Activated CD4-positive, alpha-beta memory T cell treated with anti-CD3 and anti-CD28 coated beads, Interleukin-2, amount 10 ng/mL, durations not matched to agents 7 days and 5 days (primary cell): ENCODE results near the gene ZNF470. TPM values are rescaled to one million over a fixed set of nuclear protein-coding genes. Genes with fewer than 3 reads are reported as not detected.

ENCODE experiments used
- CTCF ChIA-PET: fragments of 350-600 bp; sonication (Branson Sonifier 250); formaldehyde crosslinking; loops from one replicate; lab custom pipeline; 2021; ENCODE audit warnings: antibody characterized with exemption, inconsistent platforms; lab: Charles Lee
- POLR2A ChIA-PET: fragments of 350-600 bp; sonication (Branson Sonifier 250); formaldehyde crosslinking; loops from one replicate; lab custom pipeline; 2021; ENCODE audit warnings: antibody characterized with exemption; lab: Charles Lee
- DNase-seq: peaks from one replicate; pipeline ENCODE4 v3.0.0-alpha.2; 2020
- H3K27ac Mint-ChIP-seq: one replicate; pipeline ENCODE4 v1.8.0; 2021; ENCODE audit warnings: mild to moderate bottlenecking, mixed read lengths
- H3K27me3 Mint-ChIP-seq: one replicate; pipeline ENCODE4 v1.8.0; 2021; ENCODE audit warnings: mixed read lengths
- H3K36me3 Mint-ChIP-seq: one replicate; pipeline ENCODE4 v1.8.0; 2021; ENCODE audit warnings: low read depth, mixed read lengths
- H3K4me1 Mint-ChIP-seq: one replicate; pipeline ENCODE4 v1.8.0; 2021; ENCODE audit warnings: mixed read lengths
- H3K4me3 Mint-ChIP-seq: one replicate; pipeline ENCODE4 v1.8.0; 2021; ENCODE audit warnings: mild to moderate bottlenecking, mixed read lengths
- H3K9me3 Mint-ChIP-seq: one replicate; pipeline ENCODE4 v1.8.0; 2021; ENCODE audit warnings: mixed read lengths
- total RNA-seq, 2 experiments: library from RNA; stranded (reverse); gene quantifications; one replicate each; pipeline ENCODE4 v1.2.3, GENCODE V29; 2021

Gene ZNF470
- total RNA-seq, 2 experiments from 2014 or later = 2.5 TPM

DNA sequence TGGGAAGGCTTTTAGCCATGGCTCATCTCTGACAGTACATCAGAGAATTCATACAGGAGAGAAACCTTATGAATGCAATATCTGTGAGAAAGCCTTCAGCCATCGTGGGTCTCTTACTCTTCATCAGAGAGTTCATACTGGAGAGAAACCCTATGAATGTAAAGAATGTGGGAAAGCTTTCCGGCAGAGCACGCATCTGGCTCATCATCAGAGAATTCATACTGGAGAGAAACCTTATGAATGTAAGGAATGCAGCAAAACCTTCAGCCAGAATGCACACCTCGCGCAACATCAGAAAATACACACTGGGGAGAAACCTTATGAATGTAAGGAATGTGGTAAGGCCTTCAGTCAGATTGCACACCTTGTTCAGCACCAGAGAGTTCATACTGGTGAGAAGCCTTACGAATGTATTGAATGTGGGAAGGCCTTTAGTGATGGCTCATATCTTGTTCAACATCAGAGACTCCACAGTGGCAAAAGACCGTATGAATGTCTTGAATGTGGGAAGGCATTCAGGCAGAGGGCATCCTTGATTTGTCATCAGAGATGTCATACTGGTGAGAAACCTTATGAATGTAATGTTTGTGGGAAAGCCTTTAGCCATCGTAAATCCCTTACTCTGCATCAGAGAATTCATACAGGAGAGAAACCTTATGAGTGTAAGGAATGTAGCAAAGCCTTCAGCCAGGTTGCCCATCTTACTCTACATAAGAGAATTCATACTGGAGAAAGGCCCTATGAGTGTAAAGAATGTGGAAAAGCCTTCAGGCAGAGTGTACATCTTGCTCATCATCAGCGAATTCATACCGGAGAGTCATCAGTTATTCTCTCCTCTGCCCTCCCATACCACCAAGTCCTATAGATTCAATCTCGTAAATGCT lies 10.7 kb downstream of the ZNF470 start:
- Mint-ChIP-seq H3K27me3 (no peaks in the 10 kb centered on the region), H3K9me3 (peaks cover 71% of the 10 kb centered on the region), H3K4me3 (no peak overlapping the region), H3K36me3 (peaks cover 42% of the 10 kb centered on the region), H3K27ac (no peak overlapping the region), H3K4me1 (no peaks in the 10 kb centered on the region)
- ChIA-PET CTCF (no interaction called here), POLR2A (no interaction called here)
- DNase-seq = no peak

DNA sequence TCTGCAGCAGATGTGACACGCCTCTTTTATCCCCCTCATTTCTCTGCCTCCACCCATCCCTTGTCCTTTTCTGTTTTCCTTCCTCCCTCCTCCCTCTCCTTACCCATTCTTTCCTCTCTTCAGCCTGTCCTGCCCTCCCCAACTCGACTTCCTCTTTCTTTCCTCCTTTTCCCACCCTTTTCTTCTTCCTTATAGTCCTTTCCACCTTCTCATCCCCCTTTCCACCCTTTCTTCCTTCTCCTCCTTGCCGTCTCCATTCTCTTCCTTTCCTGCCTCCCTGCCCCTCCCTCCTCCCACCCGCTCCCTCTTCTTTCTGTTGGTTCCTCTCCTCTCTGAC lies 27.1 kb downstream of the ZNF470 start:
- ChIA-PET POLR2A (interaction anchor here (1.2 kb wide), 1 partner anchor 27 kb away, joined by 3 read pairs; the partner anchor contains the start of gene ZNF470), CTCF (no interaction called here)
- Mint-ChIP-seq H3K27me3 (no peaks in the 10 kb centered on the region), H3K4me3 (peak overlapping the region; percentile 97), H3K4me1 (peaks cover 18% of the 10 kb centered on the region), H3K36me3 (peaks cover 29% of the 10 kb centered on the region), H3K9me3 (peaks cover 56% of the 10 kb centered on the region), H3K27ac (no peak overlapping the region)
- DNase-seq = no peak

DNA sequence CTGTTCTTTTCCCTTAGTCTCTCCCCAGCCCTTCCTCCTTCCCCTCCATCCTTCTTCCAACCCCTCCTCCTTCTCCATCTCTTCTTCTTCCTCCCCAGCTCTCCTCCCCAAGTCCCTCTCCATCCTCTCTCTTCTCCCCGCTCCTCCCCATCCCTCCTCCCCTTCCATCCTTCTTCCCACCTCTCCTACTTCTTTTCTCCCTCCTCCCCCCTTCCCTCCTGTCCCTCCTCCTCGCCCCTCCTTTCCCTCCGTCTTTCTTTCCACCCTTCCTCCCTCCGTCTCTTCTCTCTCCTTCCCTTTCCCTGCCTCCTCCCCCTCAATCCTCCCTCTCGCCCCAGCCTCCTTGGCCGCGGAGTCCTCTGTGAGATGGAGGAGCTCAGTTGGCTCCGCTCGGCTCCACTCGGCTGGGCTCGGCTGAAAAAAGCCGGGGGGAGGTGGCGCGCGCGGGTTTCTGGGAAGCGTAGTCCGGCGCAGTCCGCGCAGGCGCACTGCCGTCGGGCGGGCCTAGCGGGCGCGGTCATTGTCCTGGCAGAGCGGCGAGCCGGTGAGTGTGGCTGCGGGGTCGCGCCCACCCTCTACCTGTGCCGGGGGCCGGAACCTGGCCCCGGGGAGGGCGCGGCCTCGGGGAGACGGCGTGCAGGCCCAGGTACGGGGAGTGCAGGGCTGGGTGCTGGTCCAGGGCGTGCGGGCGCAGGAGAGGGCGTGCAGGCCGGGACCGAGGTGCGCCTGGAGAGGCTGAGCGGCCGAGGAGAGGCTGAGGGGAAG lies 27.7 kb downstream of the ZNF470 start, which contains the start of gene ZNF71:
TSS of gene ZNF71 (plus strand) at position 520 of the 765 bp plus-strand sequence. CDS start 6,257 bp downstream, outside the sequence.
- H3K4me3 Mint-ChIP-seq = peak within 1 kb of the TSS; percentile 97
- H3K36me3 Mint-ChIP-seq = peaks cover 33% of the 10 kb centered on the region
- H3K27ac Mint-ChIP-seq = peak within 1 kb of the TSS; percentile 73
- H3K9me3 Mint-ChIP-seq = peaks cover 56% of the 10 kb centered on the region
- H3K4me1 Mint-ChIP-seq = peaks cover 18% of the 10 kb centered on the region
- no peaks in the 10 kb centered on the region for H3K27me3 Mint-ChIP-seq
- ChIA-PET CTCF (no interaction called here), POLR2A (interaction anchor here (1.2 kb wide), 1 partner anchor 28 kb away, joined by 3 read pairs; the partner anchor contains the start of gene ZNF470)
- DNase-seq = peak; percentile 88

DNA sequence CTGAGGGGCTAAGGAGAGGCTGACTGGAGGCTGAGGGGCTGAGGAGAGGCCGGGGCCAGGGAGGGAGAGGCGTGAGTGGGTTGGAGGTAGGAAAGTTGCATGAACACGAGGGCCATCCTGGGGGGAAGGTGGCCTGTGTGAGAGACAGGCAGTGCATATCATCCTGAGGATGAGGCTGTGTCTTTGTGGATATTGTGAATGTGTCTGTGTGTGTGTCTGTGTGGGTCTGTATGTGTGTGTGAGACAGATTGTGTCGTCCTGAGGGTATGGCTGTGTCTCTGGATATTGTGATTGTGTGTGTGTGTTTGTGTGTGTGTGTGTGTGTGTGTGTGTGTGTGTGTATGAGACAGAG lies 28.3 kb downstream of the ZNF470 start:
- Mint-ChIP-seq H3K27me3 (no peaks in the 10 kb centered on the region), H3K4me3 (peak overlapping the region; percentile 97), H3K27ac (peak overlapping the region; percentile 73), H3K36me3 (peaks cover 35% of the 10 kb centered on the region), H3K9me3 (peaks cover 55% of the 10 kb centered on the region), H3K4me1 (peaks cover 18% of the 10 kb centered on the region)
- CTCF ChIA-PET = no interaction called here
- no peak for DNase-seq
- POLR2A ChIA-PET = interaction anchor here (1.2 kb wide), 1 partner anchor 29 kb away, joined by 3 read pairs; the partner anchor contains the start of gene ZNF470

DNA sequence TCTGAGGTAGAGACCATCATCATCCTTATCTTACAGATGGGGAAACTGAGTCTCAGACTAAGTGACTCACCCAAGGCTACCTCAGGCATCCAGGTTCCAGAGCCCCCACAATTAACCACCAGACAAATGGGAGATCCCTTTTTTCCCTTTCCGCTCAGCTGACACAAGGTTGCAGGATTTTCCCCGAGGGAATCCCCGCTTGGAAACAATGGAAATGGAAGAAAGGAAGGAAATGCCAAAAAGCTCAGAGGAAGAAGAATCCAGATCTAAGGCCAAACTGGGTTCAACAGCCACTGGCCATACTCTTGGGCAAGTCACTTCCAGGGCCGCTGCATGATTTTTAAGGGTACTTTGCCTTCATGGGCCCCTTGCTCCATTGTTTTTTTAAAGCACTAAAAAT lies 29.4 kb downstream of the ZNF470 start:
- H3K4me1 Mint-ChIP-seq = peaks cover 18% of the 10 kb centered on the region
- peaks cover 60% of the 10 kb centered on the region for H3K9me3 Mint-ChIP-seq
- no peak overlapping the region for H3K27ac Mint-ChIP-seq
- H3K4me3 Mint-ChIP-seq = peak overlapping the region; percentile 97
- CTCF ChIA-PET = no interaction called here
- H3K27me3 Mint-ChIP-seq = no peaks in the 10 kb centered on the region
- peaks cover 47% of the 10 kb centered on the region for H3K36me3 Mint-ChIP-seq
- POLR2A ChIA-PET = no interaction called here
- no peak for DNase-seq

DNA sequence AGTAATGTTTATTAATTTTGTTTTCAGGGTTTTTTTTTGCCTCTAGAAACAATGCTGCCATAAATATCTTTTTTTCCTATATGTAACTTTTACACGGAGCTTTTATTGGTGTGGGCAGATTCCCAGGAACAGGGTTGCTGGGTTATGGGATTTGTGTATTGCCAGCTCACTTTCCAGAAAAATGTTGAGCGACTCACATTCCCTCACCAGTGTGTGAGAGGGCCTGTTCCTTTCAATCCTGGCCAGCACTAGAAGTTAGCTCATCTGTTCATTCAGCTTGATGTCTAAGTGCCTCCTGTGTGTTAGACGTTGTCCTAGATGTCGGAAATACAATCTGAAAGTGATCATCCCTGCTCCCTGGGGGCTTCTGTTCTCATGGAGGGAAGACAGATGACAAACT lies 30.4 kb downstream of the ZNF470 start:
- Mint-ChIP-seq H3K36me3 (peaks cover 55% of the 10 kb centered on the region), H3K4me1 (peaks cover 18% of the 10 kb centered on the region)

DNA sequence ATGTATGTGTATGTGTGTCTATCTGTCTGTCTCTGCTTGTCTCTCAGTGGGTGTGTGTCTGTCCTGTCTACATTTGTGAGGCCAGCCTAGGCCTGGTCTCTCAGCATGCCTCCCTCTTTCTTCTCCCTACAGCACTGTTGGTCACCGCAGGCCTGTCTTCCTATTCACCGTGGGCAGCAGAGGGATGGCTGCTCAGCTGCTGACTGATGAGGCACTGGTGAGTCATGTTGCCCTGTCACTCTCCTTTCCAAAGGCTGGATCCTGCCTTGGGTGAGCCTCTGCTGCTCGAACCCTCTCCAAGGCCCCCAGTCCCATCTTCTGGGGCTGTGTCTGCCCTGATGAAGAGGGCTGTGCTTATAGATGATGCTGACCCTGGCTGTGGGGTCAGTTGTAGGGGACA lies 34.1 kb downstream of the ZNF470 start:
- ChIA-PET CTCF (no interaction called here), POLR2A (no interaction called here)
- Mint-ChIP-seq H3K27ac (no peak overlapping the region), H3K36me3 (peaks cover 71% of the 10 kb centered on the region), H3K4me1 (peaks cover under 1% of the 10 kb centered on the region), H3K9me3 (peaks cover 64% of the 10 kb centered on the region), H3K4me3 (no peak overlapping the region), H3K27me3 (no peaks in the 10 kb centered on the region)
- DNase-seq = no peak

More for the DNA sequence above, 30.4 kb downstream of the ZNF470 start:
- Mint-ChIP-seq H3K4me3 (no peak overlapping the region), H3K9me3 (peaks cover 57% of the 10 kb centered on the region), H3K27ac (no peak overlapping the region), H3K27me3 (no peaks in the 10 kb centered on the region)
- no peak for DNase-seq
- ChIA-PET CTCF (no interaction called here), POLR2A (no interaction called here)

DNA sequence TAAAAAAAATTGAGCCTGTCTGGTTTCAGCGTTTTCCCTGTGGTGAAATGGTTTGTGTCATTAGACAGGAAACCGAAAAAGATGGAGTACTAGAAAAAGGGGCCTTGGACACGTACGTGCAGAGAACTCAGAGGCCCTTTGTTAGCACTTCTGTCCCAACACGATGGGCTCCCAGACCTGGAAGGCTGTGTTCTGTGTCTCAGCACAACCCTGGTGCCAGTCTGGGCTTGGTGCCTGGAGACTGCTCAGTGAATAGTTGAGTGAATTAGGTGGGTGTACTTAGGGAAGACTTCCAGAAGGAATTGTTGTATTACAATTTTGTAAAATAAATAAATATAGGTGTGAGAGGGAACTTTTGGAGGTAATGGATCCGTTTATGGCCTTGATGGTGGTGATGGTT lies 36.6 kb downstream of the ZNF470 start:
- H3K4me3 Mint-ChIP-seq = no peak overlapping the region
- DNase-seq = no peak
- H3K9me3 Mint-ChIP-seq = peaks cover 65% of the 10 kb centered on the region
- H3K27ac Mint-ChIP-seq = no peak overlapping the region
- H3K27me3 Mint-ChIP-seq = no peaks in the 10 kb centered on the region
- ChIA-PET CTCF (no interaction called here), POLR2A (no interaction called here)
- no peaks in the 10 kb centered on the region for H3K4me1 Mint-ChIP-seq
- H3K36me3 Mint-ChIP-seq = peaks cover 57% of the 10 kb centered on the region

DNA sequence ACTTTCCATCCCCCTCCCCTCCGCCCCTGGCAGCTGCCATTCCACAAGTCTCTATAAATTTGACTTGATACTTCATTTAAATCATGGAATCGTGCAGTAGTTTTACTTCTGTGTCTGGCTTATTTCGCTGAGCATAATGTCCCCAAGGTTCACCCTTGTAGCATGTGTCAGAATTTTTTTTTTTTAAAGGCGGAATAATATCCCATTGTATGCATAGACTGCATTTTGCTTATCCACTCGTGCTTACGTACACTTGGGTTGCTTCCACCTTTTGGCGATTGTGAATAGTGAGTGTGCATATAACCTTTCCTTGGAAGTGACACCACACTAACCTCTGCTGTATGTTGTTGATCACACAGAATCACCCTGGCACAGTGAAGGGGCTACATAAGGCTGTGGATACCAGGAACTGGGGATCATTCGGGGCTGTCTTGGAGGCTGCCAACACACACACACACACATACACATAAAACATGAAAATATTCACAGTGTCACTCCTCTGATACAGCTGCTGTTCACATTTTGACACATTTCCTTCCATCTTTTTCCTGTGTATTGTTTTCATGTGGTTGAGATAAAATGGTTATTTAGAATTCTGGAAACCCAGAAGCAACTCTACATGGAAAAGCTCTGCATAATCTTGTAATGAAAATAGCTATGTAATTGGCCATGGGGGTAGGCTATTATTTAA lies 41.2 kb downstream of the ZNF470 start:
- Mint-ChIP-seq H3K27me3 (no peaks in the 10 kb centered on the region), H3K4me3 (no peak overlapping the region), H3K36me3 (peaks cover 43% of the 10 kb centered on the region), H3K4me1 (no peaks in the 10 kb centered on the region), H3K27ac (no peak overlapping the region), H3K9me3 (peaks cover 62% of the 10 kb centered on the region)
- no peak for DNase-seq
- ChIA-PET CTCF (no interaction called here), POLR2A (no interaction called here)

DNA sequence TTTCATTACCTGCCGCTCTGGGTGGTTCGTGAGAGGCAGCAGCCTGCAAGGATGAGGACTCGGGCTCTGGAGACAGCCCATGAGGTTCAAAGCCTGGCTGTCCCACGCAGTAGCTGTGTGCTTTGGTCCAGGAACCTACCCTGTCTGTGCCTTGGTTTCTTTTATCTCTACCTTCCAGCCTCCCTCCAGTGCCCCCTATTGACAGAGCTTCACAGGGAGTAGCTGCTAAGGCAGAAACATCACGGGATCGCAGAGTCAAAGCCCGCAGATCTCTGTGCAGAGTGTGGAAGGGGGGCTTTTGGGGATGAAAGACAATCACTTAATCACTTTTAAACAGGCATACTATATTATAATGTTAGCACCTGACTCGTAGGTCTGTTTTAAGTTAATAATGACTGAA lies 44.0 kb downstream of the ZNF470 start:
- Mint-ChIP-seq H3K27ac (no peak overlapping the region), H3K27me3 (no peaks in the 10 kb centered on the region), H3K36me3 (peaks cover 51% of the 10 kb centered on the region), H3K4me3 (no peak overlapping the region), H3K4me1 (no peaks in the 10 kb centered on the region), H3K9me3 (peaks cover 70% of the 10 kb centered on the region)
- ChIA-PET POLR2A (no interaction called here), CTCF (no interaction called here)
- DNase-seq = no peak

DNA sequence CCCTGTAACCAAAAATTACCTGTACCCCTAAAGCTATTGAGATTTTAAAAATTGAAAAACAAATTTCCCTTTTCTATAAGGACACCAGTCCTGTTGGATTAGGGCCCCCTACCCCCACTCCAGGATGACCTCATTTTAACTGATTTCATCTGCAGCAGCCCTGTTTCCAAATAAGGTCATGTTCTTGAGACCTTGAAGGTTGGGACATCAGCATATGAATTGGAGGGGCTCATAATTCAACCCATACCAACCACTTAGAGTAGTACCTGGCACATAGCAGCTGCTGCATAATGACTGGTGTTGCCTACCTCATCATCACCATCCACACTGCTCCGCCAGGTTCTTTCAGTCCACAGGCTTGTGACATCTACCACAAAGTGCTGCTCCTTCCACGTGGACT lies 45.5 kb downstream of the ZNF470 start:
- CTCF ChIA-PET = no interaction called here
- POLR2A ChIA-PET = no interaction called here

DNA sequence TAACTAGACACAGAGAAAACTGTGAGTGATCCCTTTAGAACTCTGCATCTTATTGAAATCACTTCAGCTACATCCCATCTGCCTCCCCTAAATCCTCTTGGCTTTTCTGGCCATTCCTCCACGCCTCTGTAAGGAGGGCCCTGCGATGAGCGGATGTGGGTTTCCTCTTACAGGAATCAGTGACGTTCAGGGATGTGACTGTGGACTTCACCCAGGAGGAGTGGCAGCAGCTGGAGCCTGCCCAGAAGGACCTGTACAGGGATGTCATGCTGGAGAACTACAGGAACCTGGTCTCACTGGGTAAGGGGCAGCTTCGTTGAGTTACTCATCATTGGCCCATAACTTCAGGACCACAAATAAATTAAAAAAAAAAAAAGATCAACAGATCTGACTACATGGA lies 46.4 kb downstream of the ZNF470 start:
- peaks cover 64% of the 10 kb centered on the region for H3K36me3 Mint-ChIP-seq
- H3K4me3 Mint-ChIP-seq = no peak overlapping the region
- no peak overlapping the region for H3K27ac Mint-ChIP-seq
- H3K27me3 Mint-ChIP-seq = no peaks in the 10 kb centered on the region
- no peaks in the 10 kb centered on the region for H3K4me1 Mint-ChIP-seq
- DNase-seq = no peak
- ChIA-PET POLR2A (no interaction called here), CTCF (no interaction called here)
- peaks cover 73% of the 10 kb centered on the region for H3K9me3 Mint-ChIP-seq

More for the DNA sequence above, 45.5 kb downstream of the ZNF470 start:
- Mint-ChIP-seq H3K4me3 (no peak overlapping the region), H3K36me3 (peaks cover 60% of the 10 kb centered on the region), H3K27me3 (no peaks in the 10 kb centered on the region), H3K27ac (no peak overlapping the region), H3K9me3 (peaks cover 72% of the 10 kb centered on the region), H3K4me1 (no peaks in the 10 kb centered on the region)
- no peak for DNase-seq

DNA sequence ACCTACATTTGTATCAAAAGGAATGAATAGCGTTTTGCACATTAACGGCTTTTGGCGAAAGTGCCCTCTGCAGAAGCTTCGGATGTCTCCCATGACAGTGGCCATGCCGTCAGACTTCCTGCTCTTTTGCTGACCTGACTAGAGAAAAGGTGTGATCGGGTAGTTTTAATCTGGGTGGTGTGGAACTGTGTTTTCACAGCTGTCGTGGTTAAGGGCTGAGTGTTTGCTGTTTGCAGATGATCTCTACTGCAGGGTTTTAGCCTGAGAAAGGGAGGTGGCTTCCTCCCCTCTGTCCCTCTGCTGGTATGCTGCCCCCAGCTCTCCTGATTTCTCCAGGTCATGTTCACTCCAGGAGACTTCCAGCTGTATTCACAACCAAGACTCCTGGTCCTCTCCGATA lies 50.3 kb downstream of the ZNF470 start:
- ChIA-PET CTCF (no interaction called here), POLR2A (no interaction called here)
- H3K36me3 Mint-ChIP-seq = peaks cover 74% of the 10 kb centered on the region
- no peaks in the 10 kb centered on the region for H3K4me1 Mint-ChIP-seq
- no peak overlapping the region for H3K4me3 Mint-ChIP-seq
- DNase-seq = no peak
- no peaks in the 10 kb centered on the region for H3K27me3 Mint-ChIP-seq
- H3K27ac Mint-ChIP-seq = no peak overlapping the region
- peaks cover 66% of the 10 kb centered on the region for H3K9me3 Mint-ChIP-seq
